BLaER1 treated with 17β-estradiol and CSF1 and Interleukin-3, amounts not matched to agents 10 nM and 100 nM (cell line): ENCODE results near the gene TUBA1A.
"Not testable (repeated sequence)": the region's sequence is repeated elsewhere in the genome, so short reads cannot be mapped to it uniquely, and the experiment has no call there.

Experiments
- H3K27ac ChIP-seq, 11 experiments: shearing (Covaris generic); formaldehyde crosslinking; 2 replicates each; pipeline ENCODE4 v1.8.1; 2022
- H3K27me3 ChIP-seq, 11 experiments: shearing (Covaris generic); formaldehyde crosslinking; 2 replicates each; pipeline ENCODE4 v1.8.1; 2022
- H3K36me3 ChIP-seq, 11 experiments: shearing (Covaris generic); formaldehyde crosslinking; 2 replicates each; pipeline ENCODE4 v1.8.1; 2022
- H3K4me1 ChIP-seq, 10 experiments: shearing (Covaris generic); formaldehyde crosslinking; 2 replicates each; pipeline ENCODE4 v1.8.1; 2022
- H3K4me2 ChIP-seq, 11 experiments: shearing (Covaris generic); formaldehyde crosslinking; 2 replicates each; pipeline ENCODE4 v1.8.1; 2022
- H3K4me3 ChIP-seq, 10 experiments: shearing (Covaris generic); formaldehyde crosslinking; 2 replicates each; pipeline ENCODE4 v1.8.1; 2022
- H3K9ac ChIP-seq, 11 experiments: shearing (Covaris generic); formaldehyde crosslinking; 2 replicates each; pipeline ENCODE4 v1.8.1; 2022
- H3K9me3 ChIP-seq, 11 experiments: shearing (Covaris generic); formaldehyde crosslinking; replicated peaks in 1 of 11; 2 replicates each; pipeline ENCODE4 v1.8.1; 2022
- H4K20me1 ChIP-seq, 11 experiments: shearing (Covaris generic); formaldehyde crosslinking; 2 replicates each; pipeline ENCODE4 v1.8.1; 2022
- Cebpa-rat ChIP-seq, 11 experiments: shearing (Covaris generic); IDR thresholded peaks; 2 replicates each; pipeline ENCODE4 v1.8.1; 2022

The TUBA1A gene

GRCh38 chr12:49208676-49209075 lies 19.8 kb upstream of the TUBA1A start:
- no peaks in the 10 kb centered on the region for H4K20me1 ChIP-seq
- H3K4me1 ChIP-seq = peaks cover 0 to 15% (median 3%) of the 10 kb centered on the region in 10 experiments; a peak in 15 of 20 replicates
- H3K27me3 ChIP-seq = no peaks in the 10 kb centered on the region
- no peak overlapping the region for H3K9ac ChIP-seq
- H3K9me3 ChIP-seq = no peaks in the 10 kb centered on the region
- TF ChIP-seq Cebpa-rat (IDR thresholded peaks at IDR 0.05) = no peak
- no peaks in the 10 kb centered on the region for H3K36me3 ChIP-seq
- H3K27ac ChIP-seq = no peak overlapping the region
- no peak overlapping the region for H3K4me2 ChIP-seq
- H3K4me3 ChIP-seq = no peak overlapping the region

GRCh38 chr12:49208146-49208545 lies 19.3 kb upstream of the TUBA1A start:
- H3K4me3 ChIP-seq = no peak overlapping the region
- no peaks in the 10 kb centered on the region for H3K36me3 ChIP-seq
- no peaks in the 10 kb centered on the region for H4K20me1 ChIP-seq
- H3K9me3 ChIP-seq = no peaks in the 10 kb centered on the region
- peaks cover 0 to 10% (median 0%) of the 10 kb centered on the region in 10 experiments; a peak in 6 of 20 replicates for H3K4me1 ChIP-seq
- no peak overlapping the region for H3K4me2 ChIP-seq
- H3K9ac ChIP-seq = 0 out of 22 replicates have a peak overlapping the region, but pooled peaks of 1 of the 11 experiments have one; percentile 19
- no peaks in the 10 kb centered on the region for H3K27me3 ChIP-seq
- TF ChIP-seq Cebpa-rat (IDR thresholded peaks at IDR 0.05) = no peak
- H3K27ac ChIP-seq = no peak overlapping the region

GRCh38 chr12:49206389-49206788 lies 17.5 kb upstream of the TUBA1A start:
- TF ChIP-seq Cebpa-rat (IDR thresholded peaks at IDR 0.05) = no peak

GRCh38 chr12:49201595-49202295 lies 12.9 kb upstream of the TUBA1A start:
- no peaks in the 10 kb centered on the region for H4K20me1 ChIP-seq
- peaks cover 24 to 51% (median 30%) of the 10 kb centered on the region in 10 experiments for H3K4me1 ChIP-seq
- H3K9ac ChIP-seq = peak overlapping the region in 3 of 11 experiments; percentile 10 to 47 (median 30); a peak in 5 of 22 replicates
- H3K9me3 ChIP-seq = no peaks in the 10 kb centered on the region
- peak in 2 of 11 experiments; percentile 2 to 4; a peak in 2 of 22 replicates for TF ChIP-seq Cebpa-rat (IDR thresholded peaks at IDR 0.05)
- H3K36me3 ChIP-seq = no peaks in the 10 kb centered on the region
- peak overlapping the region in 1 of 10 experiments; percentile 20; a peak in 2 of 20 replicates for H3K4me3 ChIP-seq
- no peaks in the 10 kb centered on the region for H3K27me3 ChIP-seq
- peak overlapping the region in 5 of 11 experiments; percentile 5 to 76 (median 41); a peak in 7 of 22 replicates for H3K27ac ChIP-seq
- H3K4me2 ChIP-seq = peak overlapping the region; percentile 34 to 79 (median 62)

More at GRCh38 chr12:49206389-49206788, 17.5 kb upstream of the TUBA1A start:
- no peak overlapping the region for H3K9ac ChIP-seq
- no peak overlapping the region for H3K27ac ChIP-seq
- peaks cover 6 to 16% (median 9%) of the 10 kb centered on the region in 10 experiments for H3K4me1 ChIP-seq
- no peaks in the 10 kb centered on the region for H3K9me3 ChIP-seq
- no peaks in the 10 kb centered on the region for H3K36me3 ChIP-seq
- H3K4me2 ChIP-seq = no peak overlapping the region
- no peaks in the 10 kb centered on the region for H4K20me1 ChIP-seq
- H3K27me3 ChIP-seq = no peaks in the 10 kb centered on the region
- no peak overlapping the region for H3K4me3 ChIP-seq

DNA sequence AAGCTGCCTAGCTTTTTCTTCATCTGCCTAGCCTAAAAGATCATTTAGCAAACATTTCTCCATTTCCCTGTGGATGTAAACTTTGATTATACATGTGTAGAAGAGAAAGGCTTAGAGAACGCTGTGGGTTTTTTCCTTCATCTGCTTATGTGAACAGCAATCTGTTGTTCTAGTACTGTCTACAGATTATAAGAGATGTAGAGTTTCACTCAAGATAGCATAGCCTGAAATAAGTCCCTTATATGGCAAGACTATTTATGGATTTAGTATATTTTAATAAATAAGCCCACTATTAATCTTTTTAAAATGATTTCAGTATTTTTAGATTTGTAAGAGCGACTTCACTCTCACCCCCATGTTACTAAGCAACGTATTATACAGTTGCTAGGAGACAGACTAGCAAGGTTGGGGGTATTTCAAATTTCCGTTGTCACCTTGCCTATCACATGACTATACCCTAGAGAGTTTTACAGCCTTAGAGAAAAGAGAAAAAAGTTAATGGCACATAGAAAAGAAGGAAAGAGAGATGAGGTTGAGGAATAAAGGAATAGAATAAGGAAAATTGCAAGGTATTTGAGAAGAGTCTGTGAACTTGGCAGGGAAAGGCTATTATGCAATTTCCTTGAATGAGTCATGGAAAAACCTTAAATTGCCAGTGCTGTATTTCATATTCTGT lies 12.2 kb upstream of the TUBA1A start:
- peak in 3 of 11 experiments; percentile 43 to 74 (median 68); a peak in 5 of 22 replicates for TF ChIP-seq Cebpa-rat (IDR thresholded peaks at IDR 0.05)
- H3K4me1 ChIP-seq = peaks cover 26 to 58% (median 36%) of the 10 kb centered on the region in 10 experiments
- peak overlapping the region in 4 of 11 experiments; percentile 5 to 76 (median 48); a peak in 7 of 22 replicates for H3K27ac ChIP-seq
- H3K4me2 ChIP-seq = peak overlapping the region; percentile 34 to 79 (median 62)
- peak overlapping the region in 3 of 11 experiments; percentile 10 to 47 (median 30); a peak in 5 of 22 replicates for H3K9ac ChIP-seq
- H3K9me3 ChIP-seq = no peaks in the 10 kb centered on the region
- no peaks in the 10 kb centered on the region for H3K27me3 ChIP-seq
- H4K20me1 ChIP-seq = no peaks in the 10 kb centered on the region
- no peaks in the 10 kb centered on the region for H3K36me3 ChIP-seq
- H3K4me3 ChIP-seq = peak overlapping the region in 1 of 10 experiments; percentile 20; a peak in 2 of 20 replicates

- H3K27ac ChIP-seq = no peak overlapping the region
- no peak for TF ChIP-seq Cebpa-rat (IDR thresholded peaks at IDR 0.05)
Observed at GRCh38 chr12:49198431-49199155, 9.7 kb upstream of the TUBA1A start.

GRCh38 chr12:49197256-49197655 lies 8.4 kb upstream of the TUBA1A start:
- Histone ChIP-seq H4K20me1 (no peaks in the 10 kb centered on the region), H3K27ac (peak overlapping the region in 3 of 11 experiments; percentile 73 to 89 (median 83); a peak in 7 of 22 replicates)
- no peak for TF ChIP-seq Cebpa-rat (IDR thresholded peaks at IDR 0.05)

More at GRCh38 chr12:49198431-49199155, 9.7 kb upstream of the TUBA1A start:
- H3K9me3 ChIP-seq = no peaks in the 10 kb centered on the region
- peak overlapping the region in 1 of 11 experiments; percentile 81; a peak in 1 of 22 replicates for H3K4me2 ChIP-seq
- H3K9ac ChIP-seq = no peak overlapping the region
- no peaks in the 10 kb centered on the region for H4K20me1 ChIP-seq
- peaks cover 26 to 72% (median 41%) of the 10 kb centered on the region in 10 experiments for H3K4me1 ChIP-seq
- H3K36me3 ChIP-seq = no peaks in the 10 kb centered on the region
- H3K4me3 ChIP-seq = no peak overlapping the region
- no peaks in the 10 kb centered on the region for H3K27me3 ChIP-seq

DNA sequence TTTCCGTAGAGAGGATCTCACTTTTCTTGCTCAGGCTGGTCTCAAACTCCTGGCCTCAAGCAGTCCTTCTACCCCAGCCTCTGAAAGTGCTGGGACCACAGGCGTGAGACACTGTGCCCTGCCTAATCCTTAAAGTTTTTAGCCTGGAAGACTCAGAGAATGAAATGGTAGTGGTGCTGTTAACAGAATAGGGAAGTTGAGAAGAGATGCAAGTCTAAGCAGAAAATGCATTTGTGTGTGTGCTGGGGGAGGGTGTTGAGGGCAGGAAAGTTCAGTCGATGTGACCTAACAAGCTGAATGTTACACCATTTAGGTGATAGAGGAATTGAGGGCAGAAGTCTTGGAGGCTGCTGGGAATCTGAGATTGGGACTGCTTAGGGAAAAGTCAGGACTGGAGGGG lies 6.9 kb upstream of the TUBA1A start:
- peaks cover 12 to 58% (median 26%) of the 10 kb centered on the region in 10 experiments for H3K4me1 ChIP-seq

More at GRCh38 chr12:49197256-49197655, 8.4 kb upstream of the TUBA1A start:
- no peaks in the 10 kb centered on the region for H3K27me3 ChIP-seq
- no peaks in the 10 kb centered on the region for H3K36me3 ChIP-seq
- H3K9ac ChIP-seq = peak overlapping the region in 4 of 11 experiments; percentile 0 to 15 (median 9); a peak in 3 of 22 replicates
- H3K4me3 ChIP-seq = no peak overlapping the region; a peak in 1 of 20 replicates
- peaks cover 26 to 69% (median 41%) of the 10 kb centered on the region in 10 experiments for H3K4me1 ChIP-seq
- peak overlapping the region; percentile 21 to 81 (median 55); a peak in 21 of 22 replicates for H3K4me2 ChIP-seq
- H3K9me3 ChIP-seq = no peaks in the 10 kb centered on the region

DNA sequence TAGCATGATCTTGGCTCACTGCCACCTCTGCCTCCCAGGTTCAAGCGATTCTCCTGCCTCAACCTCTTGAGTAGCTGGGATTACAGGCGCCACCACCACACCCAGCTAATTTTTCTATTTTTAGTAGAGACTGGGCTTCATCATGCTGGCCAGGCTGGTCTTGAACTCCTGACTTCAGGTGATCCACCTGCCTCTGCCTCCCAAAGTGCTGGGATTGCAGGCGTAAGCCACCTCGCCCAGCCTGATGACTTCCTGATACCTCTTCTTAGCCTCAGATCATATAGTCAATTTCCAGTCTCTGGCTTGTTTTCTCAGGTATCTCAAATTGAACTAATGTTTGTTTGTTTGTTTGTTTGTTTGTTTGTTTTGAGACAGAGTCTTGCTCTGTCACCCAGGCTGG lies 4.9 kb upstream of the TUBA1A start:
- not testable (repeated sequence) for H3K9ac ChIP-seq
- H3K4me1 ChIP-seq = peaks cover 22 to 61% (median 34%) of the 10 kb centered on the region in 10 experiments

More for the DNA sequence above, 6.9 kb upstream of the TUBA1A start:
- no peaks in the 10 kb centered on the region for H3K27me3 ChIP-seq
- TF ChIP-seq Cebpa-rat (IDR thresholded peaks at IDR 0.05) = no peak
- no peaks in the 10 kb centered on the region for H4K20me1 ChIP-seq
- H3K9ac ChIP-seq = peak overlapping the region in 5 of 11 experiments; percentile 17 to 68 (median 61); a peak in 9 of 22 replicates
- peak overlapping the region in 6 of 11 experiments; percentile 24 to 81 (median 65); a peak in 11 of 22 replicates for H3K4me2 ChIP-seq
- peak overlapping the region in 5 of 11 experiments; percentile 49 to 89 (median 81); a peak in 10 of 22 replicates for H3K27ac ChIP-seq
- no peak overlapping the region for H3K4me3 ChIP-seq
- H3K36me3 ChIP-seq = no peaks in the 10 kb centered on the region
- no peaks in the 10 kb centered on the region for H3K9me3 ChIP-seq

GRCh38 chr12:49191498-49191897 lies 2.6 kb upstream of the TUBA1A start:
- H4K20me1 ChIP-seq = peaks cover 11 to 20% (median 11%) of the 10 kb centered on the region in 11 experiments; a peak in 19 of 22 replicates
- not testable (repeated sequence) for H3K9ac ChIP-seq, H3K9me3 ChIP-seq, H3K4me3 ChIP-seq, H3K36me3 ChIP-seq, H3K27me3 ChIP-seq, H3K4me2 ChIP-seq, H3K27ac ChIP-seq
- peaks cover 23 to 47% (median 32%) of the 10 kb centered on the region in 10 experiments for H3K4me1 ChIP-seq

More for the DNA sequence above, 4.9 kb upstream of the TUBA1A start:
- not testable (repeated sequence) for H3K27me3 ChIP-seq, H3K4me3 ChIP-seq, H4K20me1 ChIP-seq, H3K4me2 ChIP-seq, H3K9me3 ChIP-seq, H3K27ac ChIP-seq, H3K36me3 ChIP-seq
